ENCODE data around the gene REX1BD.

REX1BD gene

DNA sequence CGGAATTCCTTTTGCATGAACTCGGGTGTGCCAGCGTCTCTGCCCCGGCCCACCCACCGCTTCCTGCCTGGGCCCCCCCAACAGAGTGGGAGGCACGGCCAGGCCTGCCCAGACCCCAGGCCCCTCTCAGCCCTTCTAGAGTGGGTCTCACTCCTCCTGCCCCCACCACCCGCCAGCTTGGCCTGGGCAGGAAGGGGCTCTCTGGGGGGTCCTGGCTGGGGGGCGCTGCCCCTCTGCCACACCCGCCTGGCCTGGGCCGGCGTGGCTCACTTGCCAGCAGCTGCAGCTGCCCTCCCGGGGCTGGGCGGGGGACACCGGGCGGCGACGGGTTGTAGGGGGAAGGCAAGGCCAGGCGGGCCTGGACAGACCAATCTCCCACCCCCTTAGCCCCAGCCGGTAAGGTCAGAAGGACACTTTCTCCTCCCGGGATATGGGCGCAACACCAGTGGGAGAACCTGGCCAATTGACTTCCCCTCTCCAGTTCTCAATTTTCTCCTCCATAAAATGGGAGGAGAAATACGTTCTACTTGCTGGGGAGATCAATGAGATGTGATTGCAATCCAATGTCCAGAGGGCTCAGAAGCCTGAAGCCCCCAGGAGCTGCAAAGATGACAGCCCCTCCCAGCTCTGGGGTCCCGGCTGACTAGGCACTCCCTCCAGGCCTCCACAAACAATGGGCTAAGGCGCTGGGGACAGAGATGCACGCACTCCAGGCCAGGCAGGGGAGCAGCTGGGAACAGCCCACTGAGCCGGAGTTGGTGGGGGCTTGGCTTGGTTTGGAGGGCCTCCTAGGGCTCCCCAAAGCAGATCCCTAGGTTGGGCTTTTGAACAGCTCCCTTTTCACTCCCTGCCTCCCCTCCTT, 15.6 kb downstream of the REX1BD start:
- DNase-seq, result no peak

DNA sequence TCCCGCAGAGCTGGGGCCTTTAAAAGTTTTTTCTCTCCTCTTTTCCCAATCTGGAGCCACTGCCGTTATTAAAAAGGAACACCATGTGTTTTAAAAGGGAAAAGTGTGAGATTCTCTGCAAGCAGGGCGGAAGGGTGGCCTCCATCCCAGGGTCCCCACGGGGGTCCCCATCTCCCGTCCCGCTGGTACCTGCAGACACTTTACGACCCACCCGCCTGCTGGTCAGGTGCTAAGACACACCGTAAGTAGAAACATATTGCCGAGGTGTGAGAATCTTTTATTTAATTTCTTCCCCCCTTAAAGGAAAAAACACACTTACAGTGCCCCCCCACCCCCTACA, 16.2 kb downstream of the REX1BD start:
- DNase-seq, result no peak

DNA sequence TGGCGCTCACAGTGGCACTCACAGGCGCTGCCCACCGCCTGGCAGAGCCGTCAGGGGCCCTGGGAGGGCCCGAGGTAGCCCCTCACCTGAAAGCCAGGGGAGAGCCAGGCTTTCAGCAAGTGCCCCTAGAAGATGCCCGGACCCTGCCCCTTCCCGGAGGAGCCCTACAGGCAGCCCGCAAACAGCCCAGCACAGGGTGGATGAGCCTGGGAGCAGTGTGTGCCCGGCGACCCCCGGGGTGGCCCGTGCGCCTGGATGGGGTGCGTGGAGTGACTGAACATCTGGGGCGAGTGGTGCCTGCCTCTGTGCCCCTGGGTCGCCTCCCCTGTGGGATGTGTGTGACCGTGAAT, 16.6 kb downstream of the REX1BD start:
- no peak for DNase-seq

DNA sequence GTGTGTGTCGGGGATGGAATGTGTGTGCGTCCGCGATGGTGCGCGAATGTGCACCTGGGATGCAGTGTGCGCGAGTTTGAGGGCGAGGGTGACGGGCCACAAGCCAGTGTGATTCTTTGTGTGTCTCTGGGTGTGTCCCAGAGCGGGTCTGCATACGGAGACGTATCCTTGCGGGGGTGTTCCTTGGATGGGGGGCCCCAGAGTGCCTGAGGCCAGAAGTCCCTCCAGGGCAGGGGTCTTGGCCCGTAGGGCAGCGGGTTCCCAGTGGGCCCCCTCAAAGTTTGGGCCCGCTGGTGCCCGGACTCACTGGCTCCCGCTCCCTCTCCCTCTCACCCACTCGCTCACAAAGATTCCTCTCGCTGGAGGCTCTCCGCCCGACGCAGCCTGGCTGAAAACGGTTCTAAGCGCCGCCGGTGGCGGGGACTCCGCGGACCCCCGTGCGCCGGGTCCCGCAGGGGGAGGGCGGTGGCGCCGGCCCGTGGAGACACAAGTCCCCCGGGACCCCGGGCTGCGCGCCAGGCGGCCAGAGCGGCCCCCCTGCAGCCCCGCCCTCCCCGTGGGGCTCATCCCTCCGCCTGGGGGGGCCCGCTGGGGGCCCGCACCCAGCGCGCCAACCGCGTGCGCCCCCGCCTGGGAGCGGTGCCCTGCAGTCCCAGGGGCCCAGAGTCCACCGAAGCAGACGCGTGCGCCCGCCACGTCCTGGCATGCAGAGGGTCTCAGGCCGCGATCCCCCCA, 17.1 kb downstream of the REX1BD start:
- no peak for DNase-seq

DNA sequence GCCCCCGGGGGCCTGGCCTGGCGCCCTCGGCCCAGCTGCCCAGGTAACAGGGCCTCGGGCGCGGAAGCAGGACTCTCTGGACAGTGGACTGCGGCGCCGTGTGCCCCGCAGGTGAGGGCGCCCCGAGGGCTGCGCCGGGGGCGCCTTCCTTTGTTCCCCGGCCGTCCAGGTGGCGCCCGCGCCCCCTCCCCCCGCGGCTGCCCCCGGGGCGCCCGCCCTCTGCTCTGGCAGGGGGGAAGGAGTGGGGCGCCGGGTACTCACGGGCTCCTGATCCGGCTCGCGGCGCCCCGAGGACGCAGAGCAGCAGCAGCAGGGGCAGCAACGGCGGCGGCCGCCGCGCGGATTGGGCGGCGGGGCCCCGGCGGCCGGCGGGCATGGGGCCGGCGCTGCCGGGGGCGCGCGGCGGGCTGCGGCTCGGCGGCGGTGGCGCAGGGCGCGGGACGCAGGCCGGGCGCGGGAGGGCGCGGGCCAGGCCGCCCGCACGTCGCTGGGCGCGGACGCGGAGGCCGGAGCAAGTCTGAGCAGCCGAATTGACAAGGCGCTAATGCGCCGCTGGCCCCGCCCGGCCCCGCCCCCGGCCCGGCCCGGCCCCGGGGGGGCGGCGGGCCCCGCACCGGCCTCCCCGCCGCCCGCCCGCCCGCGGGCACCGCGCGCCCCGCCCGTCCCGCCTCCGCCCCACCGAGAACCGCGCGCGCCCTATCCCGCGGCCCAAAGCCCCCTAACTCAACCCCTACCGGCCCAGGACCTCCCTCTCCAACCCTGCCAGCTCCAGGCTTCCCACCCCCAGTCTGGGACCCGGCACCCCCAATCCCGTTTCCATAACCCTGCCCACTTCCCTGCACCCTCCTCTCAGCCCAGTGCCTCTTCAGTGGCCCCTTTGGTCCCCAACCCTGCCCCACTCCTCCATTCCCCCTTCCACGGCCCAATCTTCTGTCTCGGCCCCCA, 18.0 kb downstream of the REX1BD start, which contains the start of gene CRLF1:
Gene CRLF1, minus strand, starts transcription at position 519 of the 945 bp plus-strand sequence. Its CDS starts 143 bp downstream, at position 376.
- DNase-seq, result no peak

DNA sequence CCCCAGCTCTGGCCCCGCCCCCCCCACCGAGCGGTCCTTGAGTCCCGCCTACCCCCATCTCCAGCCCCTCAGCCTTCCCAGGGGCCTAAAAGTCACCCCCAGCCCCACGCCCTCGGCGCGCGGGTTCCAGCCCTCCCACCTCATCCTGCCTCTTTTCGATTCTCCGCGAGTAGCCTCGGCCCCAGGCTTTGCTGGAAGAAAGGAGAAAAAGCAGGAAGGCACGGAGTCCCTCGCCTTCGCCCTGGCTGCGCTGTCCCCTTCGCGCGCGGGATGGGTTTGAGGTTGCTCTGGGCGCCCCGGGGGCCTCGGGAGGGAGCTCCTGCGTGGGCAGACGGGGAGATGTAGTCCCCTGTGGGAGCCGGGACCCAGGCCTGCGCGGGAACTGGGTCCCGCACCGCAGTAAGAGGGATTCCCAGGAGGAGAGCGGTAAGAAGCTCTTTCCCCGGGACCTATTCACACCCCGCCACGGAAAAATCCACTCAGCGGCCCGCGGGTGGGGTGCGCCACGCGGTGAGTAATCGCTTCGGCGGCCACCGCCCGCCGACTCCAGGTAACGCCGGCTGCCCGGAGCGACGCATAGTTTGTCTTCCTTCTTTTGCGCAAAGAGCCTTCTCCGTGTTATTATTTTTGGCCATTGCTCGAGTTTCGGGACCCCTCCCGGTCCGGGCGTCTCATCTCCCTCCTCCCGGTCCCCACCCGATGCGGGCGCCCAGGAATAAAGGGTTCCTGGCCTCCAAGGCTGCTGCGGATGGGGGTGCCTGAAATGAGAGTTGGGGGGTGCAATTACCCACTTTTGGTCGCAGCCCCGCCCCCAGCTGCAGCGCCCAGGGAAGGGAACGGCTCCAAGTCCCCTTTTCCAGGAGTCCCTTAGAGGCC, 18.9 kb downstream of the REX1BD start:
- no peak for DNase-seq

DNA sequence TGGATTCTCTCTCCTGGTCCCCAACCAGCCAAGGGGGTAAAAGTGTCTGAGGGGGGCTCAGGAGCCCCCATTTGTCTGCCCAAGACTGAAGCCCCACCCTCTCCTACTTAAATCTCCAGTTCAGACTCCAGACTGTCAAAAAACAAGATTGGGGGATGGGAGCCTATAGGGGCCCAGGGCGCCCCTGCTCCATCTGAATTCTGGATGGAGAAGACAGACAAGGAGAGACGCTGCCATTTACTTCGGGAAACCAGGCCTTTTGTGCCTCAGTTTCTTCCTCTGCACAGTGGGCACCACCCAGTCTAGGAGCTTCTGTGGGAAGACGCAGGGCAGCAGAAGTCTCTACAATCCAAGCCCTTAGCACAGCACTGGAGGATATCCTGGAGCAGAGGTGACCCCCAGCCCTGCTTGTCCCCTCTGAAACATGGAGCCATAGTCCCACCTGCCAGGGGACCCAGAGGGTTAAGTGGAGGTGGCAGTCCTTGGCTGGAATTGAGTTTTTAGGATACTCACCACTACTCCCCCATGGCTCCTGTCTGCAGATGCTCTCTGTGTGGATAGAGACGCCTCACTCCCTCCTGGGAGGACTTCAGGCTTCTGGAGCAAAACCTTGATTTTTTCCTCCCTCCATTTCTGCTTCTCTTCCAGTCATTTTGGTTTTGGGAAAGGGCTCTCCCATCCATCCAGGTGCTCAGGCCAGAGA, 19.7 kb downstream of the REX1BD start:
- no peak for DNase-seq

DNA sequence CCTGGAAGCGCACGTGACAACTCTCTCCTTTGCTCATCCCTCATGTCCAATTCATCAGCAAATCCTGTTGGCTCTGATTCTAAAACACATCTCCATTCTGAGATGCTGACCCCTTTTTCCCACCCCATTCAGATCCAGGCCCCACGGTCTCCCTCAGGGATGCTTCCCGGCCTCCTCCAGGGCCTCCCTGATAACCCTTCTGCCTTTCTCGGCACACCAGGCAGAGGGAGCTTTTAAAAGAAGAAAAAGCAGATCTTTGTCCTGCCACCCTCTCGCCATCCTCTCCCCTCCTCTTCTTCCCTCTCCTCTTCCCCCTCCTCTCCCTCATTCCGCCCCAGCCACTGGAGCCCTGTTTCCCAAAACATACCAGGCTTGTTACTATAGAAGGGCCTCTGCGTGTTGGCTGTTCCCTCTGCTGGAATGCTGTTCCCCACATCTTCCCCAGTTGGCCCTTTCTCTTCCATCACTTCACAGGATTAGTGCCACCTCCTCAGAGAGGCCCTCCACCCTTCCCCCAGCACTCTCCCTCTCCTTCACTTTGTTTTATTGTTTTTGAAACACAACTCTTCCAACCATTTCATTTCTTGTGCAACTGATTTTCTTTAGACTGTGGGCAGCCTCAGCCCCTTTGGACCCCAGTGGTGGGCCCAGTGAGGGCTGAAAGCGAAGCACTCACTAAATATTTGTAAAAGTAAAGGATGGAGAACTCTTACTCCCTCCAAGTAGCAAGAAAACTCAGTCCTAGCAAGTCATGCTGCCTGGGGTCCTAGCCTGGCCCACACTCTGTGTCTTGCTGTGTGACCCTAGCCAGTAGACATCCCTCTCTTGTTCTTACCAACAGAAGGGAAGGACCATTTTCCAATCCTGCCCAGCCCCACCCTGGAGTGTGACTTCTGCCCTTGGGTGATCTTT, 20.5 kb downstream of the REX1BD start:
- no peak for DNase-seq

DNA sequence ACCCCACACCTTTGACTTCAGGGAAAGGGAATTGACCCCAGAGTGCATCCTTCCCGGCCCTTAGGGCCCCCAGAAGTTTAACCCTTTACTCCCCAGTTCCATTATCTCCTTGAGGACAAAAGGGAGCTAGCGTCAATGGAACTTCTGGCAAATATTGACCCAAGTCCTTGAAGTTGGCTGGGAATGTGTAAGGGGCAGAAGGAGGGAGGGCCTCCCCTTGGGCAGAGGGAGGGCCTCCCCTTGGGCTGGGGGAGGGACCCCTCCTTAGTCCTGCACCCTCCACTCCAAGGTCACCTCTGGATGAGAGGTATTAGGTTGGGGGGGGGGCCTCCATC, 21.1 kb downstream of the REX1BD start:
- DNase-seq, result no peak

DNA sequence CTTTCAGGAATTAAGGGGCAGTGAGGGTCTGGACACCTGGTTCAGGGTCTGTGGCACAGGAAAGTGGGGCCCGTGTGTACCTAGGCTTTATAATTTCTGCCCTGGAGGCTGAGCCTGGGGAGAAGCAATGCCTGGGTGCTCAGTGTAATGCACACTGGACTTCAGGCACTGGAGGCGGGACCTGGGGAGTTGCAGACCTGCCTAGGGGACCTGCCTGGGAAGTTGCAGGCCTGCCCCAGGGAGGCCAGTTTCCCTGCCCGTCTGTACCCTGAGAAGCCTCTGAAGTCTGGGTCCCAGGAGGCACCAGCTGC, 21.6 kb downstream of the REX1BD start:
- DNase-seq, result no peak

DNA sequence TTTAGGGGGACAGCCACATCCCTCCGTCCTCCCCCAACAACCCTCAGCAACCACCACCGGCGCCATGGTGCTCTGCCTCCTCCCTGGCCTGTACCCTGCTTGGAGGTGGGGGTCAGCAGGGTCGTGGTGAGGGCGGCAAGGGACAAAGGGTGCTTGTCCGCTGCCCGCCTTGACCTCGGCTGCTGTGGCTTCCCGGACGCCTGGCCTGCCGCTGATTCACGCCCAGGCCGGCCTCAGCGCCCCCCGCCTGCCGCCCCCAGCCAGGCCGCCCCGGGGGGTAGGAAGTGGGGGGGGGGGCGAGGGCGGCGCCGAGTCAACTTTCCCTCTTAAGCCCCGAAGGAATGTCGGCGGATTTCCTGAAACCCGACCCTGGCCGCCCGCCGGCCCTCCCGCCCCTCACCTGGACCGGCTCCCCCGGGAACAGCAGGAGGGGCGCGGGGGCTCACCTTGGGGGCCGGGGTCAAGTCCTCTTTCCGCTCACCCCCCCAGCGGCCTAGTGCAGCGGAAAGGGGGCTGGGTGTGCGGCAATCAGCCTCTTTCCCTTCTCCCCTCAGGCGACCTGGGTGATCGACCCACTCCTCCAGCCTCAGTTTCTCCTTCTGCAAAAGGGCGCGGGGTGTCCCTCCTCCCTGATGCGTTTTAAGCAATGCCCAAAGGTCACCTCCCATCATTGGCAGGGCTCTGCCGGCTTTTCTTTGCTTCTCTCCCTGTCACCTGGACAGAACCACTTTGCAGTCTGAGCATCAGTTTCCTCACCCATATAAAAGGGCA, 22.1 kb downstream of the REX1BD start:
- DNase-seq, result no peak

DNA sequence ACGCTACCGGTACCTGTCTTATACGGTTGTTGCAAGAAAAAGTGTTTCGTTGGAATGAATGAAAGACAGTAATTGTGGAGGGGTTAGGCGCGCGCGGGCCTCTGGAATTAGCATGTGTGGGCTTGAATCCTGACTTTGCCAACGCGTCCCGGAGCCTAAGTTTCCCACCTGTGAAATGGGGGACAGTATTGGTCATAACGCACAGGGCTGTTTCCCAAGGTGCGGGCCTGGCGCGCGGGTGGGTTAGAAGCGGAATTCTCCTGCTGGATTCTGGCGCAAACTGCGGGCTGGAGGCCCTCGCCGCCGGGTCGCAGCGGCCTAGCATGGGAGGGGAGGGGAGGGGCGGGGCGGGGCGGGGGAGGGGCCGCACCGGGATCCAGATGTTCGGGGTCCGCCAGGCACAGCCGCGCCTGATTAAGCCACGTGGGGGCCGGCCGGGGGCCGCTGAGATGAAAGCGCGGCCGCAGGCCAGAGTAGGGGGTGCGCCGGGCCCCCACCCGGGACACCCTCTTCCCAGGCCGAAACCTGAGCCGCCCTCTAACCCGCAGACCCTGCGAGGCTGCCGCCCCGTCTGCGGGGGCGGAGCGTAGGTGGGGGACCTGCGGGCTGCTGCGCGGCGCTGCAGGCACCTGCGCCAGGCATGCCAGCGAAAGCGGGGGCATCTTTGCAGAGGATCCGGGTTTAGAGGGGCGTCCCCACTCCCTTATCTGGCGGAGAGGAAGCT, 22.9 kb downstream of the REX1BD start:
- peak; percentile 39 for DNase-seq

DNA sequence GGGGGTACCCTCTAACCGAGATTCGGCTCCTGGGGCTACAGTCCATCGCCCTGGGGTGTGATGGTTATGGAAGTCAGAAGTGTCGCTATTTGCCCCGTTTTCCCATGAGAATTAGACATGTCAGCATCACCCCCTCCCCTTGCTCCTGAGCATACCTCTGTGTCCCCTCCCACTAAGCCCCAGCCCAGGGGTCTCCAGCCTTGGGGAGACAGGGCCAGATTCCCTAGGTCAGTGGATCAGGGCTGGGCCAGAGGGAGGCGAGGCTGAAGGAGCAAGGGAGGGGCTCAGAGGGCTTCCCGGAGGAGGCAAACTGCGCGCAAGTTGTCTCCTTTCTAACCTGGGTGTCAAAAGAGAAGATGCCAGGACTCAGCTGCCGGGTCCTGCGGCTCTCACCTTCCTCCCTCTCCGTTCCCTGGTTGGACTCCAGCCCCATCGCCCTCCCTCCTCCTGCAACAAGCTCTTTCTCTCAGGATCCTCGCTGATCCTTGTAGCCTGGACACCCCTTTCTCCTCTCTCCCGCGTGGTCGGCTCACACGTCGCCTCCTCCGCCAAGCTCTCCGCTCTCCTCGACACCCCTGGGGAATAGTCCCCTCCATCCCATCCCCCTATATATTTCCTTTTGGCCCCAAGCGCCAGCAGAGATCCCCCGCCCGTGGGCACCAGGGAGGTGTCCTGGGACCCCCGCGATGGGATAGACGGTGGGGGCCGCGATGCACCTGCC, 23.6 kb downstream of the REX1BD start:
- DNase-seq, result no peak

DNA sequence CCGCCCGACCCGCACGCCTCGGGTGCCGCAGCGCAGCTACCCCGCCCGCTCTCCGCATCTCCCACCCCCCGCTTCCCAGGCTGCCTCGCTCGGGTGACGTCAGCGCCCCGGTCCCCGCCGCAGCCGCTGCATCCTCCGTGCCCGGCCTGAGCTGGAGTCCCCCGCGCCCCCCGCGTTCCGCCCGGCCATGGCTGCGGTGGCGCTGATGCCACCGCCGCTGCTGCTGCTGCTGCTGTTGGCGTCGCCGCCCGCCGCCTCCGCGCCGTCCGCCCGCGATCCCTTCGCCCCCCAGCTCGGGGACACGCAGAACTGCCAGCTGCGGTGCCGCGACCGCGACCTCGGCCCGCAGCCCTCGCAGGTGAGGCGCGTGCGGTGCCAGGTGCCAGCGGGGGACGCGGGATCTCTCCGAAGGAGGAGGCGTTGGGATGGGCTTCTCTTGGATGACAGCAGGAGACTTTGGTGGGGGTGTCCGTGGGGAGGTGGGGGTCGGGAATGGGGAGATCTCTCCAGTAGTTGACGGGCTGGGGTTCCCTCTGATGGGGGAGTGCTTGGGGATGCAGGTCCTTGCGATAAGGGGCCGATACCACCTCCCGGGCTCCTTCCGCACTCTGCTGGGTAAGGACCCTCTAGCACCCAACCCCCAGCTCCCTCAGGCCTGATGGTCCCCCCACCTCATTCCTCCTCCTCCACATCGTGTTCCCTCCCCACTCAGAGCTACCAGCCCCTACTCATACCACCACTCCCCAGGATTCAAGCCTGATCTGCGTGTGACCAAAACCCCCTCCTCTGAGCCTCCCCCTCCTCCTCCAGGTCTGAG, 24.4 kb downstream of the REX1BD start, which contains the start of gene TMEM59L:
Gene TMEM59L, plus strand, starts transcription at position 99 of the 817 bp plus-strand sequence. Its CDS starts 89 bp downstream, at position 188.
- peak; percentile 71 for DNase-seq

DNA sequence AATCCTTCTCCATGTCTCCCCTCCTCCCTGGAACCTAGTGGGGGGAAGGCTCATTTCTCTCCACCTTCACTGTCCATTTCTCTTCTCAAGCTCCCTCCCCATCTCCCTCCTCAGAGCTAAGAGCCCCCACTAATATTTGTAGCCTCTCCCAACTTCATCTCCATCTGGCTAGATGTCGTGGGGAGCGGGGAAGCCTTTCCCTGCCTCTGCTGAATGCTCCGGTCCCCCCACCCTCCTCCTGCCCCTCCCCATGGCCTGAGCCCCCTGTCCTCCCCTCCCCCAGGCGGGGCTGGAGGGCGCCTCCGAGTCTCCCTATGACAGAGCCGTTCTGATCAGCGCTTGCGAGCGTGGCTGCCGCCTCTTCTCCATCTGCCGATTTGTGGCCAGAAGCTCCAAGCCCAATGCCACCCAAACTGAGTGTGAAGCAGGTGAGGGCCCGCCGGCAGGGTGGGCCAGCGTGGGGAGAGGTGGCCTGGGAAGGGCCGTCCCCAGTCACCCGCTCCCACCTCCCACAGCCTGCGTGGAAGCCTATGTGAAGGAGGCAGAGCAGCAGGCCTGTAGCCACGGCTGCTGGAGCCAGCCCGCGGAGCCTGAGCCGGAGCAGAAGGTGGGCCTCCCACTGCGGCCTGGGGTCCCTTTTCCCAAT, 25.1 kb downstream of the REX1BD start:
- no peak for DNase-seq

DNA sequence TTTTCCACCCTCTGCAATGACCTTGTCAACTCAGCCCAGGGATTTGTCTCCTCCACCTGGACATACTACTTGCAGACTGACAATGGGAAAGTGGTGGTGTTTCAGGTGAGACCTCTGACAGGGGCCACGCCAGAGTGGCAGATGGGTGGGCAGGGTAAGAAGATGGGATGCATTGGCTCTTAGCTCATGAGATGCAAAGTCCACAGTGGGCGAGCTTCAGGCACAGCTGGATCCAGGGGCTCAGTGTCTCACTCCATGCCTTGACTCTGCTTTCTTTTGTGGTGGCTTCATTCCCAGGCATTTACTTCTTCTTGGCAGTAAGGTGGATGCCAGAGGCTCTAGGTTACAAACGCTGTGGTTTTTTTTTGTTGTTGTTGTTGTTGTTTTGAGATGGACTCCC, 27.4 kb downstream of the REX1BD start:
- no peak for DNase-seq

DNA sequence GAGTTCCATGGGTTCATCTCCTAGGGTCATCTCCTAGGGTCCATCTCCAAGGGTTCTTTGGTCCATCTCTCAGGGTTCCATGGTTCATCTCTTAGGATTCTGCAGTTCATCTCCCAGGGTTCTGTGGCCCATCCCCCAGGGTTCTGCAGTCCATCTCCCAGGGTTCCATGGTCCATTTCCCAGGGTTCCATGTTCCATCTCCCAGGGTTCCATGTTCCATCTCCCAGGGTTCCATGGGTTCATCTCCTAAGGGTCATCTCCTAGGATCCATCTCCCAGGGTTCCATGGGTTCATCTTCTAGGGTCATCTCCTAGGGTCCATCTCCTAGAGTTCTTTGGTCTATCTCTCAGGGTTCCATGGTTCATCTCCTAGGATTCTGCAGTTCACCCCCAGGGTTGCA, 29.0 kb downstream of the REX1BD start:
- DNase-seq, result no peak
